Activated CD4-positive, alpha-beta T cell treated with anti-CD3 and anti-CD28 coated beads for 4 hours (primary cell): Measurements from ENCODE around the gene TC2N.
"Not testable (repeated sequence)": the region's sequence is repeated elsewhere in the genome, so short reads cannot be mapped to it uniquely, and the experiment has no call there.

Source experiments
- DNase-seq, 2 donors: peaks; one replicate each; pipeline ENCODE4 v3.0.0-alpha.2; 2020

The TC2N gene

DNA sequence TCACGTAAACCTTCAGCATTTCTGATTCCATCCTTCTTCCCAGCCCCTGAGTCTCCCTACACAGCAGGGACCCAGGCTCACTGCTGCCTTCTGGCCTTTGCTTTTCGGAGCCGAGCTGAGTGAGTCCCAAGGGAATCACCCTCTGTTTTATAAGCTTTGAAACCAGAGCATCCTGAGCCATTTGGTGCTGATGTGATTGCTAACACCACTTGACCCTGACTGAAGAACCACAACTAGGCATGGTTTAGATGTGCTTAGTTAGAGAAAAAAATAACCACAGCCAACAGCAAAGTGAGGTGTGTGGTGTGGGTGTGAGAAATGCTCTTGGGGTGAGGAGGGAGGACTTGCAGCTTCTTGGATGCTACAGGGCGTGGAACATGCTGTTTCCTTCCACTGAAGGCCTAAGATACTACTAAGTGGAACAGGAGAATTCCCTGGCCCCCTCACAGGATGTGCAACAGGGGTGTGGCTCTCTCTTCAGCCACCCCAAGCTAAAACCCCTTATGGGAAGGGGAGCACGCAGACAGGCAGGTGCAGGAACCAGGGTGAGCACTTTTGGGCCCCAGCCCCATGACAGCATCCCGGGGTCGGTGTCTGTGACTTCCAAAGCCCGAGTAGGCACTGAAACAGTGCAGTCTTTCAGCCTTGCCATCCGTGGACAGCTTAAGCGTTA, at the start of gene TC2N:
TSS of gene TC2N (minus strand) at position 221 of the 673 bp plus-strand sequence. CDS start 53,767 bp downstream, outside the sequence.
- peak; percentile 25 to 35 for DNase-seq

DNA sequence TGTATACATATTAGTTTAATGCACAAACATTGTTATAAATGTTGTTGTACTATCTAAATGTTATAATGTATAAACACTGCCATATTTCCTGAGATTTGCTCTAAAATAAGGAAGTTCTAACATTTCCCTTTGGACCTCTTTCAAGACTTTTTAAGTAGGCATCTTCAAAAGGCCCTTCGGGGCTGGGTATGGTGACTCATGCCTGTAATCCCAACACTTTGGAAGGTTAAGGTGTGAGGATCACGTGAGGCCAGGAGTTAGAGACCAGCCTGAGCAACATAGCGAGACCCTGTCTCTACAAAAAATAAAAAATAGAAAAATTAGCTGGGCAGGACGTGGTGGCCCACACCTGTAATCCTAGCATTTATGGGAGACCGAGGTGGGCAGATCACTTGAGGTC, 44.7 kb upstream of the TC2N start:
- DNase-seq = no peak

DNA sequence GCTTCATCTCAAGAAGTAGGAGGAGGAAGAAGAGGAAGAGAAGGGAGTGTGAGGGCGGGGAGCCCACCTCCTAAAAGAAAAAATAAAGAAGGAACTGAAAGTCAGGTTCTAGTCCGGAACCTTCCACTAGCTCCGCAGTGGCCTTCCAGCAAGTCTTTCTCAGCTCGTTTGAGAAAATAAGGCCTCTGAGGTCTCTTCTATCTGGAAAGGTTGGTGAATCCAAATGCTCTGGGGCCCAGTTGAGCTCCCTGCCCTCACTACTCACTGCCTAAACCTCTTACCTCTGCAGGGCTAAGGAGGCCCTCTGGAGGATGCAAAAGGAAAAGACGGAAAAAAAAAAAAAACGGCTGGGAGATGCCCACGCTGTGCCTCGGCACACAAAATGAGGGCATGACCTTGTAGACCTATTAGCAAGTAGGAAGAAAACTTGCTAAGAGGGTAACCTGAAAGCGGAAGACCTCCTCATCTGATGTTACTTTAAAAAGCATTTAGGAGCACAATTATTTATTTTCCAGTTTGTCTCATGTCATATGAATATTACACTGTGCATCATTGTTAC, 44.2 kb upstream of the TC2N start:
- peak; percentile 35 to 49 for DNase-seq

DNA sequence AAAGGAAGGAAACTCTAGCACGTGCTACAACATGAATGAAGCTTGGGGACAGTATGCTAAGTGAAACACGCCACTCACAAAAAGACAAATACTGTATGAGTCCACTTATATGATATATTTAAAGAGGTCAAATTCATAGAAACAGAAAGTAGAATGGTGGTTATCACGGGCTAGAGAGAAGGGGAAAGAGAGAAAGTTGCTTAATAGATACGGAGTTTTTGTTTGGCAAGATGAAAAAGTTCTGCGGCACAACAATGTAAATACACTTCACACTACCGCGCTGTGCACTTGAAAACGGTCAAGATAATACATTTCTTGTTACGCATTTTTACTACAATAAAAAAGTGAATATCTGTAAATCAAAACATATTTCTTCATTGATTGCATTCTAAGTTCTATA, 42.9 kb upstream of the TC2N start:
- DNase-seq = no peak

DNA sequence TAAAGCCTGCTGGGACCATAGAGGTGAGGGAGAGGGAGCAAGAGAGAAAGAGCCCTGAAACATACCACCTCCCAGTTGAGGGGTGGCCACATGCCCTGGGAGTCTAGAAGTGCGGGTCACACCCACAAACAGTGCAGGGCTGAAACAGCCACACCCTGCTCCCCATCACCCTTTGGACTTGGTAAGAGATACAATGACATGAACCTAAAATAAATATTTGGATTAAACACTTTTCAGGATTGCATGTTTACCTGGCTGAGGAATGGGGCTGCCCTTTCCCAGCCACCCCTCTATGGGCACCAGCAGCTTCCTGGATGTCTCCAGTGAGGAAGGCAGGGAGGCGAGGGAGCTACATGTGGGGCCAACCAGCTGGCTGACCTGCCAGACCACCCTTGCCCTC, 39.0 kb upstream of the TC2N start:
- no peak for DNase-seq

DNA sequence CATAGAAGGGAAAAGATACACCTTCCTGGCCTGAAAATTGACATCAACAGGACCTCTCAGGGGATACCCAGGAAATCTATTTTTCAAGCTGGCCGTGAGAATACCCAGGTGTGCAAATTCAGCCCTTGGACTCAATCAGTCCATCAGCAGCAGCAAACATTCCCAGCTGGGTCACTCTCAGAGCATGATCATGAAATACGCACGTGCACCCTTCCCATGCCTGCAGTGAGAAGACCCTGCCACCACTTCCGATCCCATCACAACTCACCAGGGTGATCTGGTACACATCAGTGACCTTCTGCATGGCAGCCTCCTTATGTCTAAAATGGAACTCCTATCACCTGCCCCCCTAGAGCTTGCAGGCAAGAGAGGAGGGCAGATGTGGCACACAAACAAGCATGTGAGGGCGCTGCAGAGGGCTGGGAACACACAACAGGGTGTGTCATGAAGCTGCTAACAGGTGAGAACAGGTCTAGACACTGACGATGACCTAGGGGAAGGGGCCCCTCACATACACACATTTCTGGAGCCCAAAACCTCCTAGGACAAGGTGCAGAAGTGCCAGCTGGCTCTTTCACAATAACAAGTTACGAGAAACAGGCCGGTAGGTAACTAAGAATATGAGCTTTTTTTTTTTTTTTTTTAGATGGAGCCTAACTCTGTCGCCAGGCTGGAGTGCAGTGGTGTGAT, 37.8 kb upstream of the TC2N start:
- no peak for DNase-seq

DNA sequence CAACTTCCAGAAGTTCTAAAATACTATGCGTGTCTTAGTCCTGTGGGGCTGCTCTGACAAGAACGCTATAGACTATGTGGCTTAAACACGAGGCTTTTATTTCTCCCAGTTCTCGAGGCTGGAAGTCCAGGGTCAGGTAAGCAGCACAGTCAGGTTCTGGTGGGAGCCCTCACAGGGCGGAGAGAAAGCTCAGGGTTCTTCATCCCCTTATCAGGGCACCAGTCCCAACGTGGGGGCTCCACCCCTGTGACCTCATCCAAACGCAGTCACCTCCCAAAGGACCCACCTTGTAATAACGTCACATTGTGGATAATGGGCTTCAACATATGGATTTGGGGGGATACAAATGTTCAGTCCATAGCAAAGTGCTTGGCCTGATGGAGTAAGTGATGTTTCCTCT, 37.1 kb upstream of the TC2N start:
- DNase-seq = no peak

DNA sequence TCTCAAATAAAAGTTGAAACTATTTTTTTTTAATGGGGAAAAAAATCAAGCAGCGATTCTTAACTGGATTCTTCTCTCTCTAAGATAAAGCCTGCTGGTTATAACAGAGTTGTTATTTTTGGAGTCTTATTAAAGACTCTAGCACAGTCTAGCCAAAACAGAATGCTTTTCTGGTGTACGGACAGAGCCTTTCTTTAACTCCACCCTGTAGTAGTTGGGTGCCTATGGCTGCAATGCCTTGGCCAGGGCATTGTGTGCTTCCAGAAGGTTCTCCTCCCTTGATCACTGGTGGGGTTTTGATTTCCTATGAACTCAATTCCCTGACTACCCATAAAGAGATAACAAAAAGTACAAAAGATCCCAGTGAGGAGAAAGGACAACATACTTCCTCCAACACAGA, 35.7 kb upstream of the TC2N start:
- no peak for DNase-seq

DNA sequence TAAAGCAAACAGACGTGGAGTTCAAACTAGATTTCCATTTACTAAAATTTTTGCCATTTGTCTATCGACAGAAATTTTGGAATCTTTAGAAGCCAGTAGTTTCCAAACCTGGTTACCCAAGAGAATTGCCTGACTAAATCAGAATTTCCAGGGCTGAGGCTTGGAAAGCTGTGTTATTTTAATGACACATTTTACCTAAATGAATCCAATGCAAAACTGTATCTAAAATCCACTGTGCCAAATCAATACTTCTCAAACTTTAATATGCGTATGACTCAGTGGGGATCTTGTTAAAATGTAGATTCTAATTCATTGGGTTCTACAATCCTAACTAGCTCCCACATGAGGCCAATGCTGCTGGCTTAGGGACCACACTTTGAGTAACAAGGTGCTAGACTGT, 35.0 kb upstream of the TC2N start:
- DNase-seq = no peak

DNA sequence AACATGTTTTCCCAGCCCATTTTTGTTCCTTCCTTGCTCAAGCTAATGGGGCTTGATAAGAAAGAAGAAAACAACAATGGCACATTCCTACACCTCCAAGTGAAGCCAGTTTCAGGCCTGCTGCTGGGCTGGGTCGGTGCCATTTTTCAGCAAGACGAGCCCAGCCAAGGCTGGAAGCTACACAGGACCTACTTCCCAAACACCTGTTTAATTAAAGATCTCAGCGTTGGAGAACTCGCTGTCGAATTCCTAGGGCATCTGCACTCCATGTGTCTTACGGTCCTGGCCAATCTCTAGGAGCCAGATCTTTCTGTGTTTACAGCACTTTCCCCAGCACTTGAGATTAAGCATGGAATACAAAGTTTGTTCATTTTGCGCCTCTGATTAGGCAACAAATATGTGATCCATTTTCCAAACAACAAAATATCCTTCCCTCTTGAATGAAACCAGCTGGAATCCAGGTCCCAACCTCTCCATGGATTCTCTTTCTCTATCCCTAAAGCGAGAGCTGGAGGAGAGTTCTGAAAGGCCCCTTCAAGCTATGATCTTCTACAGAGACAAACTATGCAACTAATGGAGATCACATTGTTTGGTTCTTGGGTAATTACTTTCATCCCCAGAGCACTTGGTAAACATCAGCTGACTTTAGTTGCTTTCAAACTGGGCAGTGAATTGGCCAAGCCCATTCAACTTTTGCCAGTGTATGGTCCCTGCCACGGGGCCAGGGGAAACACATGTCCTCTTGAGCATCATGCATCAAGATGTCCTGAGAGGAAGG, 34.3 kb upstream of the TC2N start:
- DNase-seq = no peak

DNA sequence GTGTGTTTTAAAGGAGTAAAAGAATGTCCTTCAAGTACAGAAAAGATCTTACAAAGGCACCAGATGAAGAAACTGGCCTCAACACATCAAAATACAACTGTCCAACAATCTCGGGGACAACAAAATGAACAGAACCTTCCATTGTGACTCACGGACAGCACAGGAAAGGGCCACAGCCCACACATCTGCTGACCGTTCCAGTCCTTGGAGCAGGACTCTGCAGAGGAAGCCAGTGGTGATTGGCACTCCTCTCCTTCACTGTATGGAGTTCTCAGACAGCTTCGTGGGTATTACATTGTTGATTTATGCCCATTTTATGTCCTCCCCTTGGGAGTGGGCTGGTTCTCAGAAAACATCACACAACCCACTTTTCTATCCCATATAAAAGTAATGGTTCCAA, 32.5 kb upstream of the TC2N start:
- DNase-seq = no peak

DNA sequence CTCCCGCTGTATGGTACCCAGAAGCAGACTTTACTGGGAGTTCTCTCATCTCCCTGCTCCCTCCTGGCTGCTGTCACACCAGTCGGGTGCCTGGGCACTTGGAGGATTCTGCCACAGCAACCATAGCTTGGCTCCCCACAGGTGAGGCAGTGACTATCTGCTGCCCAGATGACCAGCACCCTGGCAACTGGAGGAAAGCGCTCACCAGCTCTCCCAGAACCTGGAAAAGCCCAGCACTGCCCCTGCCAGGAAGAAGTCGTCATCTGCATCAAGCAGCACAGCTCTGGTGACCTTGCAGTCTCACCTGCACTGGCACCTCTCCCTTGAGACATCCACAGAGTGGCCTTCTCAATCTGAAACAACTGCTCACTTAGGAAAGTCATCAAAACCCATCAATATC, 31.9 kb upstream of the TC2N start:
- no peak for DNase-seq

DNA sequence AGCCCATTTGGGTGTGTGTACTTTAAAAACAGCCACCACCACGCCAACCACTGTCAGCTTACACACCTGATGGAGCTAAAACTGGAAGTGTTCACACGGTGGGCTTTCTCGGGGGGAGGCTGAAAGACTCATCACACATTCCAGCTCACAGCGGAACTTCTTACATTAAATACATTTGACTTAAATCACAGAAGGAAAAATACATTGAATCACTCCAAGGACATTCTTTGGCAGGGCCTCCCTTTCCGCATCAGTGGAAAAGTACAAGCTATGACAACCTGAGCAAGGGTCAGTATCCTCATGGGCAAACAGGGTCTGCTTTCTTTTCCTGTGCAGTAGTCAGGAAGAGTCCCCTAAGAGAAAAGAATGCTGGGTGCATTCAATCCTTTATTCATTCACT, 31.0 kb upstream of the TC2N start:
- no peak for DNase-seq

DNA sequence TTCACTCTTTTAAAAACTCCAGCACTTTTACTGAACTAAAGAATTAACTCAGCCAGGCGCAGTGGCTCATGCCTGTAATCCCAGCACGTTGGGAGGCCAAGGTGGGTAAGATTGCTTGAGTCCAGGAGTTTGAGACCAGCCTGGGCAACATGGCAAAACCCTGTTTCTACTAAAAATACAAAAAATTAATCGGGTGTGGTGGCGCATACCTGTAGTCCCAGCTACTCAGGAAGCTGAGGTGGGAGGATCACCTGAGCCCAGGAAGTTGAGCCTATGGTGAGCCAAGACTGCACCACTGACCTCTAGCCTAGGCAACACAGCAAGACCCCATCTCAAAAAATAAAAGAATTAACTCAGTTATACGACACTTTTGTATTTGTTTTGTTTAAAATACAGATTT, 30.4 kb upstream of the TC2N start:
- DNase-seq = not testable (repeated sequence)

DNA sequence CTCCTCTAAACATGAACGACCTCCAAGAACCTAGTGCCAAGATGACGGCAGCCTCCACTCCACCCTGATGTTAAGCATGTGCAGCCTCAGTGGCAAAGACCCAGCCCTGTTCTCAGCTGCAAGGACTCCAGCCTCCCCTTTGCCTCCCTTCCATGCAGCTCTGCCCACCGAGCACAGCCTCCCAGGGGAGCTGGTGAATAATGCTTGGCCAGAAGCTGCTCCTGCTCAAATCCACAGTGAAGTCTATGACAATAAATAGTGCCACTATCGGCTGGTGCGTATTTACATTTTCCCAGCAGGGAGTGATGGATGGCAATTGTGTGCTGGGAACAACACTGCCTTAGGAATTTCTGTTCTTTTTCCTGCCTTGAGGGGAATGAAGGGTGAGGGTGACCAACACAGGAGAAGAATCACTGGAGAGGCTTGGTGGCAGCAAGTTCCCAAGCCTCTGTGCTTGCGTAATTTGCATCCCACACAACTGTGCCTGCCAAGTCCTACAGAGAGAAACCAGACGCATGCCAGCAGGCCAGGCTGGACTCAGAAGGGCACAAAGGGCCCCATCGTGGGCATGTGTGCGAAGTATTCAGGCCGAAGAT, 29.9 kb upstream of the TC2N start:
- DNase-seq = no peak

DNA sequence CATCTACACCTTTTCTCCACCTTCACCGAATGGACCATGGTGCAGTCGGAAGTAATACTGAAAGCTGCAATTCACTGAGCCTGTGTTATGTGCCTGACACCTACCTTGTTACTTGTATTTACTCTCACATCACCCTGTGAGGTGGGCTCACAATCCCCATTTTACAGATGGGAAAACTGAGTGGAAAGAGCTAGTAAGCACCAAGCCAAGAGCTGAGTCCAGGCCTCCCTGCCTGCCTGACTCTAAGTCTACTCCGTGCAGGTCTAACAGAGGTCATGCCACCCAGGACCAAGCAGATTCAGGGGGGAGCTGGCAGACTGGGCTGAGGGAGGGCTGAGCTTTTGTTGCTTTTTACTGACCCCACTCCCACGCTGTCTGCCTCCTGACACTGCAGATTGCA, 29.1 kb upstream of the TC2N start:
- DNase-seq = no peak

DNA sequence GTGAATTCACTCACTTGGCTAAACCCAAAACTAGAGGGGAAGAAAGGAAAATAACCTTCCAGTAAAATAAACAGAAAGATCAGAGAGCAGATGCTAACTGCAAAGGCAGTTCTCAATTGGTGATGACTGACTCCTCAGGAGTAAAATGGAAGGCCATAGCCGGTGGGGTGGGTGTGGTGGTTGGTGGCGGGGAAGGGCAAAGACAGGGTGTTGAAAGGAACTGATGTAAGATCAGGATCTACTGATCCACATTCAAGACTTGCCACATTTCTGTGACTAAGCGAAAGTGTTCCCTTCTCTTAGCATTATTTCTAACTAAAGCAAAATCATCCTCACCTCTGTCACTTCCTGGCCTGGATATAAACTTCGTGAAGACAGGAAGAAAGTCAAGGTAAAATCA, 26.3 kb upstream of the TC2N start:
- DNase-seq = no peak

DNA sequence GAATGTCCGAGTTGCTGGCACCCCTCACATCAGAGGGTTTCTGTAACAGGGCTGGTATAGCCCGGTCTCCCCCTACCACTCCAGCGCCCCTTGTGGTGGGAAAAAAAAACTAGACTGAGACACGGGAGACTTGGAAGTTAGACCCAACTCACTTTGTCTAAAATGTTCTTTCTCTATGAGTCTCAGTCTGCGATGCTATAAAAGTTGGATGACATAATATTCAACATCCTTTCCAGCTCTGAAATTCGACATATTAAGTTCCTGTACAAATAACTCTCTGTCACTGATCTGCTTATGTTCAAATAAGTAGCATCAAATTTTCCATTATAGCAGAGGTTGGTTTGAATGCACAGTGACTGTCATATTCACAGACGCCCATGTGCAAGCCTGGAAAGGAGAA, 25.7 kb upstream of the TC2N start:
- DNase-seq = peak in 1 of 2 donors; percentile 37

DNA sequence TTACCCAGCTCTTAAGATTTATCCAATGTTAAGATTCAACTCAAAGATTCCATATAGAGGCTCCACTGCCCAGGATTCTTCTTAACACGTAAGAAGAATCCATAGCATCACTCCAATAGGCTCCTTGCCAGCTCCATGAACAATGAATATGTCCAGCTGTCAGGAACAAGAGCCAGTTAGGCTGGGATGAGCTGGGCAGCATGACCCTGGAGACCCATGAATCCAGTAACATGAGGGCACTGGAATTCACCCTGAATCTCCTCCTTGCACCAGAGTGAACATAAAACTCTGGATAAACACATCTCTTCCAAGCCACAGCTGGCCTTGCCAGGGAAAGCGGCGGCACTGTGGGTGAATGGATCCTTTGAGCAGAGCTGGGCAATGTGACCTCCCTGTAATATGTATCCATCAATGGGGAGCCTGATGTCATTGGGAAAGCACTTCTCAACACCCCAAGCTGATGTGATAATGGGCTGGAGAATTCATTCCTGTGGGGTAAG, 24.4 kb upstream of the TC2N start:
- DNase-seq = no peak

DNA sequence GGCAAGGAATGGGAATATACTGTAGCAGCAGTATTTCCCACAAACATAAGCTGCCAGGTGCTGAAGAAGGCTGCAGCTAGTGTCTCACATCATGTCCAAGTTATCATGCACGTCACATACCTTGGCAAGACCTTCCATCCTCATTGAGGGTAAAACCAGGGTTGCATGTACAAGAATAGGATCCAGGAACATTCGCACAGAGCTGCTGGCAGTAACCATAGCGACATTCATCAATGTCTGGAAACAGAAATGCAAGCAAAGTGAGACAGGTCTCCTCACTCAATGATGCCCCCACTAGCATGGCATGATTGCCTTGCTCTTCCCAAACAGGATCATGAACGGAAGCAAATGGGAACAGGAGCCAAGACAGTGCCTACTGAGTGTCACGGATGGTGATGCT, 23.8 kb upstream of the TC2N start:
- no peak for DNase-seq

DNA sequence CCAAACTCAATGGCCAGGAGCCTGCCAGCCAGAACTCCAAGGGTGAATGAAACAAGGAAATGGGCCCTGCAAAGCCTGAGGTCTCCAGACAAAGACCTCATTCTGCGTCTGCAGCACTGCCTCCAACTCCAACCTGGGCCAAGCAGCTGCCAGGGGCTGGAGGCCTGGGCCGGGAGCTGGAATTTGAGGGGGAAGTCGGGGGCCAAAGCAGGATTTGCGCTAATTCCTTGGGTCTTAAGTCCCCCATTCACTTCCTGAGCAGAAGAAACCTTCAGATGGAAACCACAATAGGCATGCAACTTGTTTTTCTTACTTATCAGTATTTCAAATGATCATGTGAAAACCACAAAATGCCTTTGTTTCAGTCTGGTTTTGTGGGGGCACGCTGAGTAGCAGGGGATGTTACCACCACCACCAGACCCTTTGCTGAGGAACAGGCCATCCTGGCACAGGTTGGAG, 23.0 kb upstream of the TC2N start:
- DNase-seq = no peak

DNA sequence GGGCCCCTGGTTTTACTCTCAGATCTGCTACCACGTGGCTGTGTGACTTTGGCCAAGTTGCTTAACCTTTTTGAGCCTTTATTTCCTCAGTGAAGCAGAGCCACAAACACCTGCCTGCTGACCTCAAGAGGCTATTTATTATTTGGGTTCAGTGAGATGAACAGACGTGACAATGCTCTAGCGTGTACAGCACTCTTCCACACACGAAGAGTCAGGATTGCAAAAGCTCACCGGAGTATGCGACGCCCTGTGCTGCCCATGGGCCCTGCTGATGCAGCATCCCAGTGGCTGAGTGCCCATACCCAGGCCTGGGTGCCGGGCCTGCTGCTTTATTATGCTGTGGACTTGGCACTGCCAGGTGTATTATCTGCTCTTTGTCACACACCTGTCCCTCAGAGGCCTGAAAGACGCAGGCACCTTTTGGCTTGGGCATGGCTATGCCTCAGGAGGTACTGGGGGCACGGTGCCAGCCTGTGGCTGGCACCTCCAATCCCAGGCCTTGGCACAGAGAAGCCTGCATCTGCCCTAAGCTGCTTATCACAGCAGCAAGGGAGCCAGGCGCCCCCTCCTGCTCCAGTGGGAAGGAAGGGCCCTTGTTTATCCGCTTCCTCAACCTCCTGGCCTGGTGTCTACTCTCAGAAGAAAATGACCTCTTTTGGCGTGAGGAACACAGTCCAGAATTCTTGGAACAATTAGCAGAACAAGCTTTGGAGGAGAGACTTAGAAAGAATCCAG, 22.3 kb upstream of the TC2N start:
- no peak for DNase-seq
